Measurements from ENCODE around the gene SDC4. TPM values are rescaled to one million over a fixed set of nuclear protein-coding genes. Genes with fewer than 3 reads are reported as not detected.
A peak's percentile ranks its signal among the peaks of the same experiment; 100 is the strongest.

The SDC4 gene
- total and polyA plus RNA-seq, 7 donors: 32.2 to 323 (median 95.2) TPM

- Histone ChIP-seq H3K27ac (peak overlapping the region; percentile 94), H3K9me3 (no peaks in the 10 kb centered on the region), H3K27me3 (ENCODE audit: insufficient read depth in 3 of 3, low read length in 2 of 3) (no peaks in the 10 kb centered on the region), H3K4me3 (peak overlapping the region; percentile 79), H3K36me3 (ENCODE audit: insufficient read depth in 1 of 2, low read depth in 1 of 2) (no peaks in the 10 kb centered on the region), H3K4me1 (peaks cover 34% of the 10 kb centered on the region)
- TF ChIP-seq, protein P1, sequence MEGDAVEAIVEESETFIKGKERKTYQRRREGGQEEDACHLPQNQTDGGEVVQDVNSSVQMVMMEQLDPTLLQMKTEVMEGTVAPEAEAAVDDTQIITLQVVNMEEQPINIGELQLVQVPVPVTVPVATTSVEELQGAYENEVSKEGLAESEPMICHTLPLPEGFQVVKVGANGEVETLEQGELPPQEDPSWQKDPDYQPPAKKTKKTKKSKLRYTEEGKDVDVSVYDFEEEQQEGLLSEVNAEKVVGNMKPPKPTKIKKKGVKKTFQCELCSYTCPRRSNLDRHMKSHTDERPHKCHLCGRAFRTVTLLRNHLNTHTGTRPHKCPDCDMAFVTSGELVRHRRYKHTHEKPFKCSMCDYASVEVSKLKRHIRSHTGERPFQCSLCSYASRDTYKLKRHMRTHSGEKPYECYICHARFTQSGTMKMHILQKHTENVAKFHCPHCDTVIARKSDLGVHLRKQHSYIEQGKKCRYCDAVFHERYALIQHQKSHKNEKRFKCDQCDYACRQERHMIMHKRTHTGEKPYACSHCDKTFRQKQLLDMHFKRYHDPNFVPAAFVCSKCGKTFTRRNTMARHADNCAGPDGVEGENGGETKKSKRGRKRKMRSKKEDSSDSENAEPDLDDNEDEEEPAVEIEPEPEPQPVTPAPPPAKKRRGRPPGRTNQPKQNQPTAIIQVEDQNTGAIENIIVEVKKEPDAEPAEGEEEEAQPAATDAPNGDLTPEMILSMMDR (IDR thresholded peaks at IDR 0.05): no peak
- DNase-seq (no peak), ATAC-seq (no peak)
- intact Hi-C loops (cut with DNase I): loop anchor here (2.0 to 10.0 kb wide), 2 partner anchors 16 to 1142 kb away; partner anchors contain the start of gene SYS1 (in 1 of the 2)
- 32 to 45% (median 38%) methylated on average over 5 of the region's 5 CpGs for WGBS, 3 donors
Measured at GRCh38 chr20:45346851-45347250, 1.4 kb downstream of the SDC4 start.

DNA sequence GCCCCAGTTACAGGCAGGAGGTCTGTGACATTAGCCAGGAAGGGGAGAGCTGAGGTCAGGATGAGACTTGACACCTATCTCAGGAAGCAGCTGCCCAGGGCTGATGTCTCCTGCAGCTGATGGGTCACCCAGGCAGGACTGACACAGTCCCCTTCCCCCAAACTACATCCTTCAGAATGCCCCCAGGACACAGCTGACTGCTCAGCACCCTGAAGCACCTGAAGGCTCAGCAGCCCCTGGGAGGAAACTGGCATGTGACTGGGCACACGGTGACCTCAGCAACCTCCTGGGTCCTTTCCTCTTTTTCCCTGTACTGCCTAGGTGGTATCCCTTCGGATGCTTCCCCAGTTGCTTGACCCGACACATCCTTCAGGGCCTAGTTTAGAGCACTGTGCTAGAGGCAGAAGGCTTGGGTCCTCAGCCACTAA is 1.9 kb downstream of the SDC4 start:
- intact Hi-C loops (cut with DNase I): loop anchor here (2.0 to 10.0 kb wide), 2 partner anchors 16 to 1142 kb away; partner anchors contain the start of gene SYS1 (in 1 of the 2)
- peak overlapping the region; percentile 94 for H3K27ac ChIP-seq
- no peaks in the 10 kb centered on the region for H3K27me3 ChIP-seq (ENCODE audit: insufficient read depth in 3 of 3, low read length in 2 of 3)
- H3K36me3 ChIP-seq (ENCODE audit: insufficient read depth in 1 of 2, low read depth in 1 of 2): no peaks in the 10 kb centered on the region
- DNase-seq (peak; percentile 45 to 67), ATAC-seq (peak; percentile 29 to 53 (median 39))
- peaks cover 38% of the 10 kb centered on the region for H3K4me1 ChIP-seq
- 18 to 46% (median 33%) methylated on average over 3 of the region's 3 CpGs for WGBS, 3 donors
- peak overlapping the region; percentile 79 for H3K4me3 ChIP-seq
- H3K9me3 ChIP-seq: no peaks in the 10 kb centered on the region
- TF ChIP-seq, protein P1 (IDR thresholded peaks at IDR 0.05): no peak

DNA sequence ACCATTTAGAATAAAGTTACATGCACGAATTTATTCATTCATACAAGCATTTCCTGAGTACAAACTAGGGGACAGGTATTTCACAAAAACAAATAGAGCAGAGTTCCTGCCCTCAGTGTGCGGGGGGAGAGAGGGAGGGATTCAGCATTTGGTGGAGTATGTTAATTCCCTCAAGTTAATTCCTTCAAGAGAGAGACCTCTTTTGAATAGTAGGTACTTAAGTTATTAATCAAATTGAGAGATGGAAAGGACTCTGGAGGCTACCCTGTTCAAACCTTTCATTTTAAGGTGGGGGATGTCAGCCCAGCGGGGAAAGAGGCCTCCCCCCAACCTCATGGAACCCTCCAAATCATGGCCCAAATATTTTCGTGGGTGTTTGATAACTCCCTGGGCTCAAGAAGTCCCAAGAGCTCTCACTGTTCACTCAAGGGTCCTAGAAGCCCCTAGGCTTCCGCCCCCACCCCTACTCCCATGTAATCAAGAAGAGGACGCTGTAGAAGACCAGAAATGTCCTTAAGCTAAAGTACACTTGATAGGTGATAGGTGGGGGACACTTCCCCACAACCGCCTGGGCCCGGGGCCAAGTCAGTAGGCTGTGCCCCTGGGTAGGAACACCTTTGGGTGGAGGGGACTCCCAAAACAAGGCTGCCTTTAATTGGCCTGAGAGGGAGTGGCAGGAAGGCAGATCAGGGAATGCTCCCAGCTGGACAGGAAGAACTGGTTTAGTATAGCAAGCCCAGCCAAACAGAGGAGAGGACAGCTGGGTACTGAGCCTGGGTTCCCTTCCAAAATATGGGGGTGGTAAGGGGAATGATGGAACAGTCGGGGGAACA is 2.9 kb downstream of the SDC4 start:
- H3K9me3 ChIP-seq: no peaks in the 10 kb centered on the region
- peak in 2 of 4 donors; percentile 15 to 18 for ATAC-seq
- 56 to 63% (median 56%) methylated on average over 9 of the region's 9 CpGs for WGBS, 3 donors
- H3K36me3 ChIP-seq (ENCODE audit: insufficient read depth in 1 of 2, low read depth in 1 of 2): peaks cover 0 to 8% of the 10 kb centered on the region in 2 donors
- peak overlapping the region; percentile 94 for H3K27ac ChIP-seq
- peak overlapping the region; percentile 79 for H3K4me3 ChIP-seq
- H3K27me3 ChIP-seq (ENCODE audit: insufficient read depth in 3 of 3, low read length in 2 of 3): no peaks in the 10 kb centered on the region
- peaks cover 48% of the 10 kb centered on the region for H3K4me1 ChIP-seq
- TF ChIP-seq, protein P1 (IDR thresholded peaks at IDR 0.05): no peak
- DNase-seq: no peak
- intact Hi-C loops (cut with DNase I): loop anchor here in 1 of 2 donors (10.0 kb wide), 1 partner anchor 1141 kb away; no protein-coding TSS in a partner anchor

GRCh38 chr20:45344168-45344860 is 3.9 kb downstream of the SDC4 start:
- Histone ChIP-seq H3K27me3 (ENCODE audit: insufficient read depth in 3 of 3, low read length in 2 of 3) (no peaks in the 10 kb centered on the region), H3K4me1 (peaks cover 58% of the 10 kb centered on the region), H3K4me3 (peak overlapping the region; percentile 79), H3K27ac (peak overlapping the region; percentile 94), H3K9me3 (no peaks in the 10 kb centered on the region), H3K36me3 (ENCODE audit: insufficient read depth in 1 of 2, low read depth in 1 of 2) (peaks cover 0 to 13% of the 10 kb centered on the region in 2 donors)
- TF ChIP-seq, protein P1 (IDR thresholded peaks at IDR 0.05): no peak
- WGBS, 3 donors: 26 to 30% (median 27%) methylated on average over 9 of the region's 9 CpGs
- ATAC-seq (peak; percentile 45 to 63 (median 60)), DNase-seq (peak; percentile 79 to 82)
- intact Hi-C loops (cut with DNase I): loop anchor here in 1 of 2 donors (10.0 kb wide), 1 partner anchor 1140 kb away; no protein-coding TSS in a partner anchor
